Stomach (tissue), 4 donors: ENCODE data around the gene ADARB2.

Experiments
- CTCF ChIP-seq, 7 experiments: fragments of 450-650 bp in 4 of 7; fragments of 200-600 bp in 3 of 7; sonication (generic) in 3 of 7; IDR thresholded peaks; one replicate each; pipeline ENCODE4 v1.5.1; 2016 to 2019; ENCODE audit warnings: antibody characterized with exemption in 7 of 7, control low read depth in 2 of 7, mild to moderate bottlenecking in 1 of 7
- POLR2A ChIP-seq, 4 donors: fragments of 450-650 bp; IDR thresholded peaks; one replicate each; pipeline ENCODE4 v1.6.1; 2016; ENCODE audit warnings: antibody characterized with exemption in 4 of 4, control low read depth in 2 of 4, mild to moderate bottlenecking in 1 of 4, moderate library complexity in 1 of 4
- POLR2AphosphoS5 ChIP-seq, 3 donors: sonication (generic); formaldehyde crosslinking; IDR thresholded peaks; one replicate each; pipeline ENCODE4 v1.6.1; 2016; ENCODE audit warnings: antibody characterized with exemption in 3 of 3

DNA sequence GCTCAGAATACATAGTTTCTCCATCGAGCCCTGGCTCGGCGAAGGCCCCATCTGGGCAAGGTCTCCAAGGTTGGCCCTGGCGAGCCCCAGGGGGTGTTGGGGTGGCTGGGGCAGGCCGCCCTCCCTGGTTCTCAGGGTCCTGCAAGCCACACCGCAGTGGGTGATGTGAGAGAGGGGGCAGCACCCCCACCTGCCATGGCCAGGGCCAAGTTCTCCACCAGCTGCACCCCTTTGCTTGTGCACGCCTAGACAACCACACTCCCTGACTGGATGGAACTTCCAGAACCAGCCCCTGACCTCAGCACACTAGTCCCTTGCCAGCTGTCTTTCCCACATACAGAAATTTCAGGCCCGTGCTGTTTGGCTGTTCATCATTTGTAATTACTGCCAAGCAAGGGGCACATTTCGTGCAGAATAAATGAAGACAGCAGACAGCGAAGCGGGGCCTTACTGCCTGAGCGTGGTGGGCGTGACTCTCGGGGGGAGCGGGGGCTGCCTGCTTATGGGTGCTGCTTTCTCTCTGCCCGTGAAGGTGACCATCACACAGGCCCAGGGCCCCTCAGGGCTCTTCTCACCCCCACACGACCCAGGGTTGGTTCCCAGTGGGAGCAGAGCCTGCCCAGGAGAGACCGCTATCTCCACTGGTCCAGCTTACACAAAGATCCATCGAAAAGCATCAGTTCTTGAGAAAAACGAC lies 85.9 kb downstream of the ADARB2 start:
- no peak for TF ChIP-seq CTCF (IDR thresholded peaks at IDR 0.05)
- TF ChIP-seq POLR2AphosphoS5 (IDR thresholded peaks at IDR 0.05): no peak
- no peak for TF ChIP-seq POLR2A (IDR thresholded peaks at IDR 0.05)
